Esophagus muscularis mucosa (tissue), 4 donors: ENCODE measurements around the gene UPF1. TPM values are rescaled to one million over a fixed set of nuclear protein-coding genes. Genes with fewer than 3 reads are reported as not detected.

Experiments
- DNase-seq: peaks from one replicate; pipeline ENCODE4 v3.0.0-alpha.2; 2017; ENCODE audit errors: extremely low spot score
- H3K27ac ChIP-seq, 4 donors: fragments of 200-600 bp; sonication (generic); replicated peaks in 1 of 4; 1 replicate in 3 of 4; 2 replicates in 1 of 4; pipeline ENCODE4 v1.5.1; 2016 to 2019; ENCODE audit warnings: mild to moderate bottlenecking in 1 of 4
- H3K27me3 ChIP-seq, 4 donors: fragments of 200-600 bp; sonication (generic); one replicate each; pipeline versions ENCODE4 v1.5.1 to v1.6.0; 2016 to 2019
- H3K36me3 ChIP-seq, 4 donors: fragments of 200-600 bp; sonication (generic); one replicate each; pipeline ENCODE4 v1.5.1; 2016 to 2019
- H3K4me1 ChIP-seq, 4 donors: fragments of 200-600 bp; sonication (generic); one replicate each; pipeline ENCODE4 v1.5.1; 2016 to 2019
- H3K4me3 ChIP-seq, 4 donors: fragments of 200-600 bp; sonication (generic); 1 replicate in 2 of 4; 2 replicates in 2 of 4; pipeline ENCODE4 v1.5.1; 2016 to 2019; ENCODE audit warnings: mild to moderate bottlenecking in 4 of 4, moderate library complexity in 1 of 4
- H3K9me3 ChIP-seq, 4 donors: fragments of 200-600 bp; sonication (generic); 1 replicate in 3 of 4; 2 replicates in 1 of 4; pipeline ENCODE4 v1.5.1; 2016 to 2019
- EP300 ChIP-seq: sonication (generic); formaldehyde crosslinking; IDR thresholded peaks from one replicate; pipeline ENCODE4 v1.6.1; 2017; ENCODE audit warnings: antibody characterized with exemption
- POLR2A ChIP-seq: fragments of 450-650 bp; IDR thresholded peaks from one replicate; pipeline ENCODE4 v1.6.1; 2017; ENCODE audit warnings: antibody characterized with exemption, moderate library complexity, mild to moderate bottlenecking, low read depth
- POLR2AphosphoS5 ChIP-seq, 2 donors: sonication (generic); formaldehyde crosslinking; IDR thresholded peaks; one replicate each; pipeline ENCODE4 v1.6.1; 2017; ENCODE audit warnings: antibody characterized with exemption in 2 of 2
- WGBS: methylation state at CpG from one replicate; pipeline ENCODE4 v1.1.5; 2018; 5-methylcytosine and 5-hydroxymethylcytosine counted together
- intact Hi-C: fragments of 100-400 bp; cut with DNase I; formaldehyde crosslinking; loops from one replicate; pipeline ENCODE4 v1.15.1; 2023
- total RNA-seq, 4 donors: library from RNA; depleted of rRNA; stranded (reverse); fragments of >200 nt; gene quantifications; one replicate each; pipeline versions ENCODE4 v1.1.0 to v1.2.1, GENCODE V29; 2016
- TF ChIP-seq, protein P1 (sequence below), 3 experiments: fragments of 200-600 bp in 2 of 3; fragments of 450-650 bp in 1 of 3; sonication (generic) in 2 of 3; IDR thresholded peaks; one replicate each; pipeline ENCODE4 v1.5.1; 2017 to 2019; ENCODE audit warnings: antibody characterized with exemption in 3 of 3, mild to moderate bottlenecking in 2 of 3, moderate library complexity in 1 of 3

The UPF1 gene
- total RNA-seq, 4 donors from 2014 or later = 54.8 to 116 (median 77.4) TPM

DNA sequence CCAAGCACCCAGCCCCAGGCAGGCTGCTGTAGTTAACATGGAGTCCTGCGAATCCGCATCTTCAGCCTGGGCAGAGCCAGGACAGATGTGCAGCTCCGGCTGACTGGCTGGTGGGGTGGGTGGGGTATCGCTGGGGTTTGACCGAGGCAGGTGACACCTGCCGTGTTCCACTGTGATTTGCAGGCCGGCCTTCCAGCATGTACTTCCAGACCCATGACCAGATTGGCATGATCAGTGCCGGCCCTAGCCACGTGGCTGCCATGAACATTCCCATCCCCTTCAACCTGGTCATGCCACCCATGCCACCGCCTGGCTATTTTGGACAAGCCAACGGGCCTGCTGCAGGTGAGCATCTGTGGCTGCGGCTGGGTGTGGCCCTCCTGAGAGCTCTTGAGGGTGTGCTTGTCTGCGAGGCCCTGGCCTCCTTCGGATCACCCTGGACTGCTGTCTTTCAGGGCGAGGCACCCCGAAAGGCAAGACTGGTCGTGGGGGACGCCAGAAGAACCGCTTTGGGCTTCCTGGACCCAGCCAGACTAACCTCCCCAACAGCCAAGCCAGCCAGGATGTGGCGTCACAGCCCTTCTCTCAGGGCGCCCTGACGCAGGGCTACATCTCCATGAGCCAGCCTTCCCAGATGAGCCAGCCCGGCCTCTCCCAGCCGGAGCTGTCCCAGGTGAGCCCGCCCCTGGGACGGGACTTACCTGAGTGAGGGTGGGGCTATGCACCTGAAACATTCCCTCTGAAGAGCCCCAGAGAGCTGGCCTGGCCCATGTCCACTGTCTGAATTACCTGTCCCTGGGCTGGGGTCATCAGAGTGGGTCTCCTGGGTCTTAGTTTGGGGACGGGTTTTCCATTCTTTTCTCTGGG lies 33.6 kb downstream of the UPF1 start:
- intact Hi-C loops = no loop called here
- Histone ChIP-seq H3K4me1 (peaks cover 25 to 39% (median 31%) of the 10 kb centered on the region in 4 donors), H3K27ac (no peak overlapping the region), H3K9me3 (no peaks in the 10 kb centered on the region), H3K4me3 (no peak overlapping the region), H3K36me3 (peaks cover 64 to 83% (median 82%) of the 10 kb centered on the region in 4 donors), H3K27me3 (peaks cover 0 to 23% (median 10%) of the 10 kb centered on the region in 4 donors)
- no peak for DNase-seq
- 82% methylated on average over 14 of the region's 27 CpGs for WGBS
- TF ChIP-seq POLR2AphosphoS5 (IDR thresholded peaks at IDR 0.05) (no peak), EP300 (no peak), POLR2A (no peak)
- TF ChIP-seq, protein P1, sequence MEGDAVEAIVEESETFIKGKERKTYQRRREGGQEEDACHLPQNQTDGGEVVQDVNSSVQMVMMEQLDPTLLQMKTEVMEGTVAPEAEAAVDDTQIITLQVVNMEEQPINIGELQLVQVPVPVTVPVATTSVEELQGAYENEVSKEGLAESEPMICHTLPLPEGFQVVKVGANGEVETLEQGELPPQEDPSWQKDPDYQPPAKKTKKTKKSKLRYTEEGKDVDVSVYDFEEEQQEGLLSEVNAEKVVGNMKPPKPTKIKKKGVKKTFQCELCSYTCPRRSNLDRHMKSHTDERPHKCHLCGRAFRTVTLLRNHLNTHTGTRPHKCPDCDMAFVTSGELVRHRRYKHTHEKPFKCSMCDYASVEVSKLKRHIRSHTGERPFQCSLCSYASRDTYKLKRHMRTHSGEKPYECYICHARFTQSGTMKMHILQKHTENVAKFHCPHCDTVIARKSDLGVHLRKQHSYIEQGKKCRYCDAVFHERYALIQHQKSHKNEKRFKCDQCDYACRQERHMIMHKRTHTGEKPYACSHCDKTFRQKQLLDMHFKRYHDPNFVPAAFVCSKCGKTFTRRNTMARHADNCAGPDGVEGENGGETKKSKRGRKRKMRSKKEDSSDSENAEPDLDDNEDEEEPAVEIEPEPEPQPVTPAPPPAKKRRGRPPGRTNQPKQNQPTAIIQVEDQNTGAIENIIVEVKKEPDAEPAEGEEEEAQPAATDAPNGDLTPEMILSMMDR (IDR thresholded peaks at IDR 0.05) = no peak

DNA sequence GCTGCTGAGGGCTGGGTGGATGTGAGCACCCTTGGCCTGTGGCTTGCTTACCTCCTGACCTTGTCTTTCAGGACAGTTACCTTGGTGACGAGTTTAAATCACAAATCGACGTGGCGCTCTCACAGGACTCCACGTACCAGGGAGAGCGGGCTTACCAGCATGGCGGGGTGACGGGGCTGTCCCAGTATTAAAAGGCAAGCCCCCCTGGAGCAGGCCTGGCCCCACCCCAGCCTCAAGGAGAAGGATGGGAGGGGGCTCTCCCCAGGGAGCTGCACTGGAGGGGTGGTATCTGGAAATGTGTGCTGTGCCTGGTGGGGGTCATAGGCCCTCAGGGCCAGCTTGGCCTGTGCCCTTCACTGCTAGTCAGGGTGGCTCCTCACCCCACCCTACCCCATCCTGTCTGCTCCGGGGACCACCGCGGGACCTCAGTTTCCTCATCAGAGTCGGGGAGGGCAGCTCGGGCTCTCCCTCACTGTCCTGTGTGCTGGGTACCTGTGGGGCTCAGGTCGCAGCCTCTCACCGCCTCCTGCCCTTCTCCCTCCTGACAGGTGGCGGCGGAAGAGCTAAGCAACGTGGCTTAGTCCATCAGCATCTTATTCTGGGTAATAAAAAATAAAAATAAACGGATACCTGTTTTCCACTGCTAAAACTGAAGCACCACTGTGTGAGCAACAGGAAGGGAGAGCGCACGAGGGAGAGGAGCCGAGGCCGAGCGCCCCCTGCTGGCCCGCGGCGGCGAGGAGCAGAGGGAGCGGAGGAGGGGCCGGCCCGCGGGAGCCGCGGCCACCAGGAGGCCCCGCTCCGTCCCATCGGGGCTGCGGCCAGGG lies 34.4 kb downstream of the UPF1 start:
- H3K36me3 ChIP-seq = peaks cover 56 to 75% (median 73%) of the 10 kb centered on the region in 4 donors
- no peak overlapping the region for H3K27ac ChIP-seq
- no peaks in the 10 kb centered on the region for H3K9me3 ChIP-seq
- no peak for DNase-seq
- TF ChIP-seq POLR2A (no peak), POLR2AphosphoS5 (IDR thresholded peaks at IDR 0.05) (peak in 1 of 2 donors; percentile 43)
- TF ChIP-seq, protein P1 (IDR thresholded peaks at IDR 0.05) = peak in 2 of 3 experiments; percentile 92 to 97
- H3K4me3 ChIP-seq = no peak overlapping the region
- H3K27me3 ChIP-seq = peaks cover 0 to 28% (median 11%) of the 10 kb centered on the region in 4 donors
- intact Hi-C loops = no loop called here
- peaks cover 23 to 37% (median 32%) of the 10 kb centered on the region in 4 donors for H3K4me1 ChIP-seq
- WGBS = 37% methylated on average over 33 of the region's 38 CpGs

DNA sequence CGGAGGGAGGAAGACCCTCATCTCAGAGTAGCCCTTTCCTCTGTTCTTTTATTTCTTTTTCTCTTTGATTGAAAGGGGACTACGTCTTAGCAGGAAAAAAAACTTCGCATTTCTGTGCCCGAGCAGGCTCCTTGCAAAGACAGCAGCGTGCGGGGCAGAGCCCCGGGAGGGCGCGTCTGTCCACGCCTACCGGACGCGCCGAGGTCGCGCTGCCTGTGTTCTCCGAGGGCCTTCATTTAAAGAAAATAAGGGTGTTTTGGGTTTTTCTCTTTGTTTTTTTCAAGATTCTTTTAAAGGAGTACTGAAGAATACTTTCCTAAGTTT lies 35.0 kb downstream of the UPF1 start:
- TF ChIP-seq, protein P1 (IDR thresholded peaks at IDR 0.05) = peak in 1 of 3 experiments; percentile 18
- no peak for TF ChIP-seq POLR2A
- intact Hi-C loops = no loop called here
- no peak overlapping the region for H3K27ac ChIP-seq
- H3K4me3 ChIP-seq = no peak overlapping the region
- H3K27me3 ChIP-seq = peaks cover 0 to 28% (median 11%) of the 10 kb centered on the region in 4 donors
- no peak for DNase-seq
- no peaks in the 10 kb centered on the region for H3K9me3 ChIP-seq
- H3K36me3 ChIP-seq = peaks cover 52 to 69% (median 67%) of the 10 kb centered on the region in 4 donors
- H3K4me1 ChIP-seq = peaks cover 23 to 37% (median 32%) of the 10 kb centered on the region in 4 donors
- 62% methylated on average over 16 of the region's 17 CpGs for WGBS

DNA sequence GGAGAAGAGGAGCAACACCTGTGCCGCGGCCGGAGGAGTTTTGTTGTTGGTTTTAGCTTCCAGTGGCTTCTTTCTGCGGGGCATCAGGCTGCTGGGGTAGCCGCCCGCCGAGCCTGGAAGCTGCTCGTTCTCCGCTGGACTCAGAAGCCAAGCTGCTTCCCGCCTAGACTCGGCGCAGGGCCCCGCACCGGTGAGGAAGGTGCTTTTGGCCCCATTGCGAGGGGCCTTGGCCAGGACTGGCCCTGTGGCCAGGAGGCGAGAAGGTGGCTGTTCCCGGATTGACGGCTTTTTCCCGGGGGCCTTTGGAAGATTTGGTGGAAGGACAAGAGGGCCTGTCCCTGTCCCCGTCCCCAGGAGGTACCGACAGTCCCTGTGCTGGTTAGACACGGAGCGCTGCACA lies 35.4 kb downstream of the UPF1 start:
- intact Hi-C loops = no loop called here
- WGBS = 84% methylated on average over 10 of the region's 23 CpGs
- TF ChIP-seq POLR2AphosphoS5 (IDR thresholded peaks at IDR 0.05) (no peak), EP300 (no peak), POLR2A (no peak)
- TF ChIP-seq, protein P1 (IDR thresholded peaks at IDR 0.05) = no peak
- Histone ChIP-seq H3K4me3 (no peak overlapping the region), H3K9me3 (no peaks in the 10 kb centered on the region), H3K4me1 (peaks cover 23 to 37% (median 32%) of the 10 kb centered on the region in 4 donors), H3K36me3 (peaks cover 48 to 65% (median 63%) of the 10 kb centered on the region in 4 donors), H3K27ac (no peak overlapping the region), H3K27me3 (peaks cover 0 to 28% (median 11%) of the 10 kb centered on the region in 4 donors)
- no peak for DNase-seq
